AG04450 (cell line): Measurements from ENCODE around the gene OVCA2. TPM values are rescaled to one million over a fixed set of nuclear protein-coding genes. Genes with fewer than 3 reads are reported as not detected.

Experiments used
- CTCF ChIA-PET: fragments of 300-600, 350-600 bp; formaldehyde crosslinking; extraction: SDS; loops from one replicate; lab custom pipeline; 2022; ENCODE audit warnings: antibody characterized with exemption, inconsistent platforms; lab: Charles Lee
- POLR2A ChIA-PET: fragments of 350-600 bp; formaldehyde crosslinking; extraction: SDS; loops from one replicate; lab custom pipeline; 2021; ENCODE audit warnings: antibody characterized with exemption, inconsistent platforms; lab: Yijun Ruan, JAX
- DNase-seq: peaks from one replicate; pipeline ENCODE4 v3.0.0-alpha.2; 2011; ENCODE audit warnings: low read depth, low spot score
- H3K27ac ChIP-seq: one replicate; pipeline ENCODE4 v1.5.1; 2012; ENCODE audit warnings: low read depth, low read length, control low read depth
- H3K27me3 ChIP-seq: one replicate; pipeline ENCODE4 v1.6.0; 2012; ENCODE audit warnings: low read length; ENCODE audit not compliant: control insufficient read depth, insufficient read depth
- H3K4me3 ChIP-seq: 2 replicates; pipeline ENCODE4 v1.5.1; 2011; ENCODE audit warnings: mild to moderate bottlenecking, low read depth, low read length, control low read depth
- H3K9me3 ChIP-seq: 2 replicates; pipeline ENCODE4 v1.5.1; 2012; ENCODE audit warnings: low read length; ENCODE audit not compliant: control insufficient read depth, insufficient read depth
- CTCF ChIP-seq: IDR thresholded peaks from 2 replicates; pipeline ENCODE4 v1.5.1; 2011; ENCODE audit warnings: low read depth, low read length, control low read depth, inconsistent platforms
- polyA plus RNA-seq: library from polyadenylated mRNA; depleted of rRNA; stranded (reverse); fragments of >200 nt; gene quantifications from 2 replicates; pipeline ENCODE4 v1.2.3, GENCODE V29; 2011

OVCA2 gene
- polyA plus RNA-seq, 1 experiment, result 38.0 TPM

GRCh38 chr17:2055292-2056205, 13.7 kb downstream of the OVCA2 start:
- DNase-seq, result no peak
- H3K9me3 ChIP-seq, result peaks cover 6% of the 10 kb centered on the region; the same call in 1 of the 2 replicates
- no peak for TF ChIP-seq CTCF
- peaks cover 4% of the 10 kb centered on the region for H3K27me3 ChIP-seq
- H3K27ac ChIP-seq, result peak overlapping the region; percentile 75
- peak overlapping the region; percentile 72 for H3K4me3 ChIP-seq
- ChIA-PET CTCF (interaction anchor here (0.7 to 4.5 kb wide), 14 partner anchors 13 to 275 kb away, joined by 3 to 87 read pairs (median 4); partner anchors contain the start of genes SMG6 and SRR), POLR2A (interaction anchor here (0.5 to 3.0 kb wide), 18 partner anchors 14 to 631 kb away, joined by 3 to 38 read pairs (median 4); partner anchors contain the start of gene TSR1)

GRCh38 chr17:2056206-2057174, 14.7 kb downstream of the OVCA2 start:
- DNase-seq, result no peak
- no peak for TF ChIP-seq CTCF
- Histone ChIP-seq H3K9me3 (peaks cover 6% of the 10 kb centered on the region; the same call in 1 of the 2 replicates), H3K4me3 (peak overlapping the region; percentile 72), H3K27ac (peak overlapping the region; percentile 75), H3K27me3 (peaks cover 3% of the 10 kb centered on the region)
- ChIA-PET POLR2A (interaction anchor here (0.6 to 3.0 kb wide), 8 partner anchors 15 to 630 kb away, joined by 3 to 38 read pairs (median 6); partner anchors contain the start of gene TSR1), CTCF (interaction anchor here (1.1 to 4.5 kb wide), 5 partner anchors 26 to 247 kb away, joined by 3 to 87 read pairs (median 4); partner anchors contain the start of genes SMG6 and SRR)

DNA sequence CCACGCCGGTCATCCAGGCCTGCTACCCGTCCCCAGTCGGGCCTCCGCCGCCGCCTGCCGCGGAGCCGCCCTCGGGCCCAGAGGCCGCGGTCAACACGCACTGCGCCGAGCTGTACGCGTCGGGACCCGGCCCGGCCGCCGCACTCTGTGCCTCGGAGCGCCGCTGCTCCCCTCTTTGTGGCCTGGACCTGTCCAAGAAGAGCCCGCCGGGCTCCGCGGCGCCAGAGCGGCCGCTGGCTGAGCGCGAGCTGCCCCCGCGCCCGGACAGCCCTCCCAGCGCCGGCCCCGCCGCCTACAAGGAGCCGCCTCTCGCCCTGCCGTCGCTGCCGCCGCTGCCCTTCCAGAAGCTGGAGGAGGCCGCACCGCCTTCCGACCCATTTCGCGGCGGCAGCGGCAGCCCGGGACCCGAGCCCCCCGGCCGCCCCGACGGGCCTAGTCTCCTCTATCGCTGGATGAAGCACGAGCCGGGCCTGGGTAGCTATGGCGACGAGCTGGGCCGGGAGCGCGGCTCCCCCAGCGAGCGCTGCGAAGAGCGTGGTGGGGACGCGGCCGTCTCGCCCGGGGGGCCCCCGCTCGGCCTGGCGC, 15.4 kb downstream of the OVCA2 start:
- Histone ChIP-seq H3K9me3 (peaks cover 6% of the 10 kb centered on the region; the same call in 1 of the 2 replicates), H3K4me3 (peak overlapping the region; percentile 72), H3K27ac (no peak overlapping the region), H3K27me3 (no peaks in the 10 kb centered on the region)
- POLR2A ChIA-PET, result interaction anchor here (0.7 to 2.1 kb wide), 4 partner anchors 117 to 279 kb away, joined by 3 to 9 read pairs (median 6); partner anchors contain the start of gene TSR1
- no peak for TF ChIP-seq CTCF
- no peak for DNase-seq
- CTCF ChIA-PET, result interaction anchor here (1.1 to 4.5 kb wide), 4 partner anchors 11 to 226 kb away, joined by 3 to 87 read pairs (median 21); no protein-coding TSS in a partner anchor

DNA sequence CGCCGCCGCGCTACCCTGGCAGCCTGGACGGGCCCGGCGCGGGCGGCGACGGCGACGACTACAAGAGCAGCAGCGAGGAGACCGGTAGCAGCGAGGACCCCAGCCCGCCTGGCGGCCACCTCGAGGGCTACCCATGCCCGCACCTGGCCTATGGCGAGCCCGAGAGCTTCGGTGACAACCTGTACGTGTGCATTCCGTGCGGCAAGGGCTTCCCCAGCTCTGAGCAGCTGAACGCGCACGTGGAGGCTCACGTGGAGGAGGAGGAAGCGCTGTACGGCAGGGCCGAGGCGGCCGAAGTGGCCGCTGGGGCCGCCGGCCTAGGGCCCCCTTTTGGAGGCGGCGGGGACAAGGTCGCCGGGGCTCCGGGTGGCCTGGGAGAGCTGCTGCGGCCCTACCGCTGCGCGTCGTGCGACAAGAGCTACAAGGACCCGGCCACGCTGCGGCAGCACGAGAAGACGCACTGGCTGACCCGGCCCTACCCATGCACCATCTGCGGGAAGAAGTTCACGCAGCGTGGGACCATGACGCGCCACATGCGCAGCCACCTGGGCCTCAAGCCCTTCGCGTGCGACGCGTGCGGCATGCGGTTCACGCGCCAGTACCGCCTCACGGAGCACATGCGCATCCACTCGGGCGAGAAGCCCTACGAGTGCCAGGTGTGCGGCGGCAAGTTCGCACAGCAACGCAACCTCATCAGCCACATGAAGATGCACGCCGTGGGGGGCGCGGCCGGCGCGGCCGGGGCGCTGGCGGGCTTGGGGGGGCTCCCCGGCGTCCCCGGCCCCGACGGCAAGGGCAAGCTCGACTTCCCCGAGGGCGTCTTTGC, 16.2 kb downstream of the OVCA2 start:
- no peak for DNase-seq
- Histone ChIP-seq H3K4me3 (peak overlapping the region; percentile 72), H3K27ac (peak overlapping the region; percentile 57)

More for the DNA sequence above, 16.2 kb downstream of the OVCA2 start:
- CTCF ChIA-PET, result interaction anchor here (0.5 to 3.8 kb wide), 8 partner anchors 10 to 231 kb away, joined by 3 to 34 read pairs (median 4); no protein-coding TSS in a partner anchor
- POLR2A ChIA-PET, result interaction anchor here (0.5 to 2.1 kb wide), 9 partner anchors 10 to 278 kb away, joined by 3 to 9 read pairs (median 4); partner anchors contain the start of gene TSR1
- peaks cover 6% of the 10 kb centered on the region; the same call in 1 of the 2 replicates for H3K9me3 ChIP-seq
- H3K27me3 ChIP-seq, result no peaks in the 10 kb centered on the region
- no peak for TF ChIP-seq CTCF
